ENCODE data around the gene CYFIP1. TPM values are rescaled to one million over a fixed set of nuclear protein-coding genes. Genes with fewer than 3 reads are reported as not detected.
A peak's percentile ranks its signal among the peaks of the same experiment; 100 is the strongest.

Gene CYFIP1
- total RNA-seq, 1 donor from 2014 or later, result 59.5 TPM

GRCh38 chr15:22973286-22973685 is 6.9 kb downstream of the CYFIP1 start:
- DNase-seq (ENCODE audit: low read depth) (no peak), FAIRE-seq (no peak)
- no peaks in the 10 kb centered on the region for H3K27me3 ChIP-seq (ENCODE audit: control insufficient read depth, insufficient read depth, low read length)
- TF ChIP-seq, protein P1, sequence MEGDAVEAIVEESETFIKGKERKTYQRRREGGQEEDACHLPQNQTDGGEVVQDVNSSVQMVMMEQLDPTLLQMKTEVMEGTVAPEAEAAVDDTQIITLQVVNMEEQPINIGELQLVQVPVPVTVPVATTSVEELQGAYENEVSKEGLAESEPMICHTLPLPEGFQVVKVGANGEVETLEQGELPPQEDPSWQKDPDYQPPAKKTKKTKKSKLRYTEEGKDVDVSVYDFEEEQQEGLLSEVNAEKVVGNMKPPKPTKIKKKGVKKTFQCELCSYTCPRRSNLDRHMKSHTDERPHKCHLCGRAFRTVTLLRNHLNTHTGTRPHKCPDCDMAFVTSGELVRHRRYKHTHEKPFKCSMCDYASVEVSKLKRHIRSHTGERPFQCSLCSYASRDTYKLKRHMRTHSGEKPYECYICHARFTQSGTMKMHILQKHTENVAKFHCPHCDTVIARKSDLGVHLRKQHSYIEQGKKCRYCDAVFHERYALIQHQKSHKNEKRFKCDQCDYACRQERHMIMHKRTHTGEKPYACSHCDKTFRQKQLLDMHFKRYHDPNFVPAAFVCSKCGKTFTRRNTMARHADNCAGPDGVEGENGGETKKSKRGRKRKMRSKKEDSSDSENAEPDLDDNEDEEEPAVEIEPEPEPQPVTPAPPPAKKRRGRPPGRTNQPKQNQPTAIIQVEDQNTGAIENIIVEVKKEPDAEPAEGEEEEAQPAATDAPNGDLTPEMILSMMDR (IDR thresholded peaks at IDR 0.05; ENCODE audit: insufficient read depth, low read length, severe bottlenecking), result no peak
- no peak overlapping the region for H3K4me3 ChIP-seq (ENCODE audit: low read depth, low read length)
- H3K36me3 ChIP-seq (ENCODE audit: control insufficient read depth, insufficient read depth, low read length), result no peaks in the 10 kb centered on the region

DNA sequence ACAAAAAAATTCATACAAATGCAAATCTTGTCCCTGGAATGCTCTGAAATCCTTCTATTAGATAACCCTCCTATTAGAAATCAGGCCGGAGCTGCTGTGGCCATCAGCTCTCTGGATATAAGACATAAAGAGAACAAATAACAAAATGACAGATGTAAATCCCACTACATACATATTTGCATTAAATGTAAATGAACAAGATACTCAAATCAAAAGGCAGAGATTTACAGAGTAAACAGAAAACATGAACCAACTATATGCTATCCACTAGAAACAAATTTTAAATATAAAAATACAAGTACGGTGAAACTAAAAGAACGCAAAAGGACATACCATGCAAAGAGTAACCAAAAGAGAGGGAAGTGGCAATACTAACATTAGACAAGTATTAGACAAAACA is 10.7 kb downstream of the CYFIP1 start:
- DNase-seq (ENCODE audit: low read depth) (no peak), FAIRE-seq (no peak)
- Histone ChIP-seq H3K36me3 (ENCODE audit: control insufficient read depth, insufficient read depth, low read length) (peaks cover 3% of the 10 kb centered on the region), H3K4me3 (ENCODE audit: low read depth, low read length) (no peak overlapping the region), H3K27me3 (ENCODE audit: control insufficient read depth, insufficient read depth, low read length) (no peaks in the 10 kb centered on the region)
- TF ChIP-seq, protein P1 (IDR thresholded peaks at IDR 0.05; ENCODE audit: insufficient read depth, low read length, severe bottlenecking), result no peak

DNA sequence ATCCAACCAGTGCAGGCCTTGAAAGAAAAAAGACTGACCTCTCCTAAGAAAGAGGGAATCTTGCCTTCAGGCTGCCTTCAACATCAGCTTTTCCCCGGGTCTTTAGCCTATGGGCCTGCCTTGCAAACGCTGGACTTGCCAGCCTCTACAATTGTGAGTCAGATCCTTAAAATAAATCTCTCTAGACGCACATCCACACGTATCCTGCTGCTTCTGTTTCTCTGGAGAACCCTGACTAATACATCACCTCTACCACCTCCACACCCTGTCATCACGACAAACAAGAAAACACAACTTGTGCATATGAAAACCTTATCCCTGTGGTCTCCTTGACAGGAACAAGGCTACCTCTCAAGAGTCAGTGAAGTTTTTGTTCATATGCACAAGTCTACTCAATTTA is 11.8 kb downstream of the CYFIP1 start:
- TF ChIP-seq, protein P1 (IDR thresholded peaks at IDR 0.05; ENCODE audit: insufficient read depth, low read length, severe bottlenecking), result no peak
- DNase-seq (ENCODE audit: low read depth), result peak; percentile 93
- H3K4me3 ChIP-seq (ENCODE audit: low read depth, low read length), result no peak overlapping the region
- H3K27me3 ChIP-seq (ENCODE audit: control insufficient read depth, insufficient read depth, low read length), result no peaks in the 10 kb centered on the region
- H3K36me3 ChIP-seq (ENCODE audit: control insufficient read depth, insufficient read depth, low read length), result peaks cover 3% of the 10 kb centered on the region
- no peak for FAIRE-seq

DNA sequence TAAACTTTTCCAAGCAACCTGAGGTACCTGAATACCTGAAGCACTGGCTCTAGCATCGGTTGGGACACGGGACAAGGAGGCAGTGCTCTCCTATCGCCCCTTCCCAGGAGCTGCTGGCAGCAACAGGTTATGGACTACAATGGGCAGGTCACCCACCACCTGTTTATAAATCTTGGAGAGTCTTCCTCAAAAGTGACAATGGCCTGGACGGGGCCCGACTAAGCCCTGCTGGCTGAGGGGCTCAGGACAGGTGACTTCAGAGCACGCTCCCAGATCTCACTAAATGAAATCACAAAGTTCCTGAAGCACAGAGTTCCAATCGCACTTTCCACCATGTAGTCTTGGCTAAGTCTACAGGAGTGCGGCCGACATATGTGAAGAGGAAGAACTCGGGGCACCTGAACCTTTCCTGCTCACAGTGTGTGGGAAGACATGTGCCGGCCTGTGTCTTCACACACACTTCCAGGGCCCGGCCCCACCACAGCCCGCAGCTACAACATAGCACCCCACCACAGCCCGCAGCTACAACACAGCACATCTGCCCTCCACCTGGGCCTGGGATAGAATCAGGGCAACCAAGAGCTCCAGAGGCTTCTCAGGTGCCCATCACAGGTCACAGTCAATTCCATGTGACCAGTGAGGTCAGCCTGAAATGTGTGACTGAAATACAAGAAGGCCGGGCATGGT is 12.9 kb downstream of the CYFIP1 start:
- TF ChIP-seq, protein P1 (IDR thresholded peaks at IDR 0.05; ENCODE audit: insufficient read depth, low read length, severe bottlenecking), result no peak
- Histone ChIP-seq H3K27me3 (ENCODE audit: control insufficient read depth, insufficient read depth, low read length) (no peaks in the 10 kb centered on the region), H3K36me3 (ENCODE audit: control insufficient read depth, insufficient read depth, low read length) (peaks cover 3% of the 10 kb centered on the region), H3K4me3 (ENCODE audit: low read depth, low read length) (no peak overlapping the region)
- DNase-seq (ENCODE audit: low read depth) (no peak), FAIRE-seq (no peak)

- no peaks in the 10 kb centered on the region for H3K27me3 ChIP-seq (ENCODE audit: control insufficient read depth, insufficient read depth, low read length)
- DNase-seq (ENCODE audit: low read depth) (no peak), FAIRE-seq (no peak)
- no peak overlapping the region for H3K4me3 ChIP-seq (ENCODE audit: low read depth, low read length)
- H3K36me3 ChIP-seq (ENCODE audit: control insufficient read depth, insufficient read depth, low read length), result peaks cover 3% of the 10 kb centered on the region
- TF ChIP-seq, protein P1 (IDR thresholded peaks at IDR 0.05; ENCODE audit: insufficient read depth, low read length, severe bottlenecking), result no peak
Measured at GRCh38 chr15:22966321-22967083, 13.7 kb downstream of the CYFIP1 start.
